SK-MEL-5 (cell line): ENCODE data around the gene C9. TPM values are rescaled to one million over a fixed set of nuclear protein-coding genes. Genes with fewer than 3 reads are reported as not detected.
"Not testable (repeated sequence)": the region's sequence is repeated elsewhere in the genome, so short reads cannot be mapped to it uniquely, and the experiment has no call there.

Source experiments
- DNase-seq: peaks from one replicate; pipeline ENCODE4 v3.0.0-alpha.2; 2016; ENCODE audit warnings: low read depth, low spot score
- in situ Hi-C: cut with HindIII; loops from 2 replicates; pipeline ENCODE4 v1.10.0; 2016; ENCODE audit warnings: low sequenced_read_pairs, high pct_unique_total_duplicates, low pct_unique_long_range_greater_than_20kb
- total RNA-seq: library from RNA; depleted of rRNA; stranded (reverse); fragments of >200 nt; shearing (Covaris generic); gene quantifications from 2 replicates; pipeline ENCODE4 v1.2.3, GENCODE V29; 2014; rRNA removed

C9 gene
- total RNA-seq, 1 experiment from 2014 or later: 0.03 TPM

GRCh38 chr5:39249564-39250274, 114.6 kb downstream of the C9 start:
- no peak for DNase-seq
- in situ Hi-C loops: no loop called here

GRCh38 chr5:39249069-39249468, 115.2 kb downstream of the C9 start:
- in situ Hi-C loops: no loop called here
- DNase-seq: no peak

GRCh38 chr5:39240750-39241149, 123.5 kb downstream of the C9 start:
- in situ Hi-C loops: no loop called here
- no peak for DNase-seq

GRCh38 chr5:39238366-39239105, 125.8 kb downstream of the C9 start:
- DNase-seq: peak; percentile 78
- in situ Hi-C loops: no loop called here

- no peak for DNase-seq
- in situ Hi-C loops: no loop called here
Observed at GRCh38 chr5:39236718-39237117, 127.6 kb downstream of the C9 start.

GRCh38 chr5:39235648-39236047, 128.6 kb downstream of the C9 start:
- in situ Hi-C loops: no loop called here
- no peak for DNase-seq

GRCh38 chr5:39234494-39234893, 129.8 kb downstream of the C9 start:
- in situ Hi-C loops, DNase-seq: not testable (repeated sequence)

Other genes with a start within 250 kb of the C9 start
- 29.1 and 31.6 TPM in 2 replicates for gene FYB1, start 144.9 kb downstream of the C9 start, total RNA-seq
- gene DAB2, start 60.5 kb upstream of the C9 start, total RNA-seq: 221 and 253 TPM in 2 replicates